Testis (tissue), 3 donors: ENCODE measurements around the gene NINL. TPM values are rescaled to one million over a fixed set of nuclear protein-coding genes. Genes with fewer than 3 reads are reported as not detected.

ENCODE experiments used
- DNase-seq: peaks from one replicate; pipeline ENCODE4 v3.0.0-alpha.2; 2019
- H3K27ac ChIP-seq, 2 donors: fragments of 200-600 bp; sonication (generic); one replicate each; pipeline ENCODE4 v1.5.1; 2019
- H3K27me3 ChIP-seq: fragments of 200-600 bp; sonication (generic); one replicate; pipeline ENCODE4 v1.5.1; 2019
- H3K36me3 ChIP-seq: fragments of 200-600 bp; sonication (generic); one replicate; pipeline ENCODE4 v1.5.1; 2017; ENCODE audit warnings: low read depth; ENCODE audit errors: missing control alignments
- H3K4me1 ChIP-seq: fragments of 200-600 bp; sonication (generic); one replicate; pipeline ENCODE4 v1.5.1; 2019
- H3K4me3 ChIP-seq, 2 donors: fragments of 200-600 bp; sonication (generic); one replicate each; pipeline ENCODE4 v1.5.1; 2017 to 2019
- H3K9me3 ChIP-seq: fragments of 200-600 bp; sonication (generic); one replicate; pipeline ENCODE4 v1.5.1; 2017
- POLR2A ChIP-seq: fragments of 450-650 bp; IDR thresholded peaks from one replicate; pipeline ENCODE4 v1.6.1; 2017; ENCODE audit warnings: antibody characterized with exemption, mild to moderate bottlenecking, moderate library complexity
- WGBS, 2 donors: methylation state at CpG; one replicate each; pipeline ENCODE4 v1.1.5; 2018; 5-methylcytosine and 5-hydroxymethylcytosine counted together
- intact Hi-C: fragments of 100-400 bp; cut with DNase I; formaldehyde crosslinking; loops from one replicate; pipeline ENCODE4 v1.15.1; 2023; ENCODE audit warnings: low total_unique reads
- polyA plus RNA-seq: library from polyadenylated mRNA; stranded (reverse); fragments of 350-450 nt; fragmentation: Illumina TruSeq; extraction: RNeasy Lipid Tissue Mini Kit (QIAGEN cat#74804); gene quantifications from one replicate; pipeline ENCODE4 v1.2.3, GENCODE V29; 2014; ENCODE audit warnings: low read depth, low replicate concordance; ENCODE audit not compliant: insufficient read depth
- total RNA-seq, 2 donors: library from RNA; depleted of rRNA; stranded (reverse); fragments of >200 nt; gene quantifications; one replicate each; pipeline ENCODE4 v1.2.3, GENCODE V29; 2016
- TF ChIP-seq, protein P1 (sequence below), 3 experiments: fragments of 450-650 bp in 2 of 3; fragments of 200-600 bp in 1 of 3; sonication (generic) in 1 of 3; IDR thresholded peaks; one replicate each; pipeline ENCODE4 v1.5.1; 2016 to 2019; ENCODE audit warnings: antibody characterized with exemption in 3 of 3, mild to moderate bottlenecking in 2 of 3, moderate library complexity in 1 of 3

Gene NINL
- total and polyA plus RNA-seq, 3 donors from 2014 or later = 17.9 to 33.4 (median 32.8) TPM

DNA sequence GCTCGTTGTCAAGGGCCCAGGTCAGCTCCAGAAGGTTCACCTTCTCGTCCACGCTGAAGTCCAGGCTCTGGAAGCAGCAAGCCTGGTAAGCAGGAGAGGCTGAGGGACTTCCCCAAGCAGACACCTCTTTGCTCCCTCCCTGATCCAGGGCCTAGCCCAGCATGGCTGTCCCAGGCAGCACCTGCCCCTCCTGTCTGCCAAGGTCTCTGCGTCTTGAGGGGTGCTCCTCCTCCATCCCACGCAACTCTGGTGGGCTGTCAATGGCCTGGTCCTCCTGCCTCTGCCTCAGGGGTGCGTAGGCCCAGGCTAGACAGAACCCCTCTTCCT is 87.1 kb downstream of the NINL start:
- Histone ChIP-seq H3K4me1 (no peaks in the 10 kb centered on the region), H3K36me3 (no peaks in the 10 kb centered on the region), H3K27ac (no peak overlapping the region), H3K4me3 (no peak overlapping the region), H3K9me3 (no peaks in the 10 kb centered on the region), H3K27me3 (no peaks in the 10 kb centered on the region)
- TF ChIP-seq, protein P1, sequence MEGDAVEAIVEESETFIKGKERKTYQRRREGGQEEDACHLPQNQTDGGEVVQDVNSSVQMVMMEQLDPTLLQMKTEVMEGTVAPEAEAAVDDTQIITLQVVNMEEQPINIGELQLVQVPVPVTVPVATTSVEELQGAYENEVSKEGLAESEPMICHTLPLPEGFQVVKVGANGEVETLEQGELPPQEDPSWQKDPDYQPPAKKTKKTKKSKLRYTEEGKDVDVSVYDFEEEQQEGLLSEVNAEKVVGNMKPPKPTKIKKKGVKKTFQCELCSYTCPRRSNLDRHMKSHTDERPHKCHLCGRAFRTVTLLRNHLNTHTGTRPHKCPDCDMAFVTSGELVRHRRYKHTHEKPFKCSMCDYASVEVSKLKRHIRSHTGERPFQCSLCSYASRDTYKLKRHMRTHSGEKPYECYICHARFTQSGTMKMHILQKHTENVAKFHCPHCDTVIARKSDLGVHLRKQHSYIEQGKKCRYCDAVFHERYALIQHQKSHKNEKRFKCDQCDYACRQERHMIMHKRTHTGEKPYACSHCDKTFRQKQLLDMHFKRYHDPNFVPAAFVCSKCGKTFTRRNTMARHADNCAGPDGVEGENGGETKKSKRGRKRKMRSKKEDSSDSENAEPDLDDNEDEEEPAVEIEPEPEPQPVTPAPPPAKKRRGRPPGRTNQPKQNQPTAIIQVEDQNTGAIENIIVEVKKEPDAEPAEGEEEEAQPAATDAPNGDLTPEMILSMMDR (IDR thresholded peaks at IDR 0.05) = no peak
- TF ChIP-seq POLR2A = no peak
- intact Hi-C loops = no loop called here
- DNase-seq = no peak
- WGBS, 2 donors = 99 to 100% methylated on average over 1 to 6 of the region's 6 CpGs

DNA sequence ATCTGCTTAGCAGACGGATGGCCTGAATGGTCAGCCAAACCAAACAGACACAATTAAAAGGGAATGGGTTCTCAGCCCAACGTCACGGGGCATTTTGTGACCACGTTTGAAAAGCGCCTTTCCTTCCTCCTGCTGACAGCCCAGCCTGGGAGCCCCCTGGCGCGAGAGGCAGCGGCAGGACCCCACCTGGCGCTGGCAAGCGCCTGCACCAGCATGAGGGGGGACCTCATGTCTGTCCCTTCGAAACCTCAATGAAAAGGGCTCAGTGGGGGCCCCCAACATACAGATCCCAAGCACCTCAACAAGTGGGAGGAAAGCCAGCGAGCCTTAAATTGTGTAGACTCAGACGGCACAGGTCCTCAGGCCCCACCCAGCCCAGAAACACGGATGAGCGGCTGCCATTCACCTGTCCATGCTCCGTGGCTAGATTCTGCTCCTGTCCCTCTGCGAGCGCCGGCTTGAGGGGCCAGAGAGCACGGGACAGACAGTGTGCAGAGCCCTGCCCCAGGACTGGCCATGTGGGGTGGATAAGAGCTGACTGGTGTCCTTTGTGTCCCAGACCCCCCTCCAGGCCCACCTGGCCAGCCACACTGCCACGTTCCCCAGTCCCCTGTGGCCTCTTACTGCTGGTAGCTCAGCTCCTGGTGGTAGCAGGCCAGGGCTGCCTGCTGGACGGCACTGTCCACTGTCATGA is 87.6 kb downstream of the NINL start:
- DNase-seq = no peak
- intact Hi-C loops = no loop called here
- Histone ChIP-seq H3K9me3 (no peaks in the 10 kb centered on the region), H3K27ac (no peak overlapping the region), H3K4me3 (no peak overlapping the region), H3K4me1 (no peaks in the 10 kb centered on the region), H3K36me3 (no peaks in the 10 kb centered on the region), H3K27me3 (no peaks in the 10 kb centered on the region)
- TF ChIP-seq, protein P1 (IDR thresholded peaks at IDR 0.05) = no peak
- TF ChIP-seq POLR2A = no peak
- 93 to 94% methylated on average over 15 to 22 of the region's 22 CpGs for WGBS, 2 donors

DNA sequence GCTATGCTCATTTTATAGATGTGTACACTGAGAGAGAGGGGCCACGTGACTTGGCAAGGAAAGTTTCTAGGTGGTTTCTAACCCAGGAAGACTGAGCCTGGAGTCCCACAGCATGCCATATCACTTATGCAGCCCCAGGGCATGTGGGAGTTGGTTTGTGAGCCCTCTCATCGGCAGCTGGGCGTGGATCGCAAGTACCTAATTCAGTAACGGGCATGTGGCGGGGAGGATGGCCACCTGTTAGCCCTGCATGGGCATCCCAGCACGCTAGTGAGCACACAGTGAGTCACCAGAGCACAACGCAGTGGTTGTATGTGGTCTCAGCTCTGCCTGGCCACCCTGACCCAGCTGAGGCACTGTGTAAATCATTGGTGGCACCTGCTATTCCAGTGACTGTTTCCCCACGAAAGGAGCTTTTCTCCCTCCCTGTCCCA is 88.3 kb downstream of the NINL start:
- Histone ChIP-seq H3K27ac (no peak overlapping the region), H3K36me3 (no peaks in the 10 kb centered on the region), H3K4me3 (no peak overlapping the region), H3K27me3 (no peaks in the 10 kb centered on the region), H3K9me3 (no peaks in the 10 kb centered on the region), H3K4me1 (no peaks in the 10 kb centered on the region)
- no peak for DNase-seq
- intact Hi-C loops = no loop called here
- TF ChIP-seq, protein P1 (IDR thresholded peaks at IDR 0.05) = no peak
- no peak for TF ChIP-seq POLR2A
- 80% methylated on average over 9 of the region's 9 CpGs; no CpG with 5 or more reads in 1 of the 2 donors for WGBS, 2 donors

DNA sequence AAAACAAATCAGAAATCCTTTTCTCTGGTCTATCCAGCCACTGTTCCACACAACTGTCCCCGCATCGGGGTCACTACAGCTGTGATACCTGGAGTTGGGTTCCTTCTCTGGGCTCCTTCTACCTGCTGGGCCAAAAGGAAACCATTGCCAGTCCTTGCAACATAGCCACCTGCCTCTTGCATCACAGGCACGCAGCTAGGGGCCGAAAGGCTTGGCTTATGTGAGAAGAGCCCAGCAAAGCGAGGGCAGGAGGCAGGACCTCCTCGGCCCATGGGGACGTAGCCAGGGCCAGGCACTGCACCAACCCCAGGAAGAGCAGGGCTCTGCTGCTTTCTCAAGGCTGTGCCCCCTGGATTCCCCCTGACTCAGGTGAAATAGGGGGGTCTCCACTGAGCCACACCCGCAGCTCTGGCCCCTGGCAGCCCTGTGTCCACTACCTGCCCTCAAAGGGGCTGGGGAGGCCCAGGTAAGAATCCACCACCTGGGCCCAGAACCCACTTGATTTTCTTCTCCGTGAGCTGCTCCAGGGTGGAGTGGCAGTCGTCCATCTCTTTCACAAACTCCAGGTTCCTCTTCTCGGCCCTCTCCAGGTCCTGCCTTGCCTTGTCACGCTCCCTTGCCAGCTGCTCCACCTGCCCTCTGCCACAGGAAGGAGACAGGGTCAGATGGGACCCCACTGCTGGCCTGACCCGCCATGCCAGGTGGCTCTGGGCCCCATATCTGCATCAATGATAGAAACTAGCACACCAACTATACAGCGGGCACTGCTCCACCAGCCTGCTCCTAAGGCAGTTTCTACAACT is 89.0 kb downstream of the NINL start:
- no peak overlapping the region for H3K27ac ChIP-seq
- no peak for DNase-seq
- H3K4me3 ChIP-seq = no peak overlapping the region
- no peaks in the 10 kb centered on the region for H3K4me1 ChIP-seq
- H3K9me3 ChIP-seq = no peaks in the 10 kb centered on the region
- no peaks in the 10 kb centered on the region for H3K27me3 ChIP-seq
- intact Hi-C loops = no loop called here
- 96 to 99% methylated on average over 13 to 14 of the region's 14 CpGs for WGBS, 2 donors
- H3K36me3 ChIP-seq = no peaks in the 10 kb centered on the region
- TF ChIP-seq, protein P1 (IDR thresholded peaks at IDR 0.05) = no peak
- no peak for TF ChIP-seq POLR2A
